K562 treated with DMSO at 1 percent for 4 hours (cell line): ENCODE results near the gene CABP5. TPM values are rescaled to one million over a fixed set of nuclear protein-coding genes. Genes with fewer than 3 reads are reported as not detected.

Experiments
- total RNA-seq: library from RNA; unstranded; fragments of 300-600 nt; gene quantifications from 2 replicates; pipeline ENCODE4 v1.2.3, GENCODE V29; 2022; ENCODE audit not compliant: insufficient read depth

CABP5 gene
- total RNA-seq: not detected in 2 replicates

GRCh38 chr19:48043675-48044258 is at the start of gene CABP5:
Gene CABP5 (minus strand): TSS chr19:48044079. CDS start chr19:48043922, 157 bp downstream.

GRCh38 chr19:47994209-47994802 is 49.6 kb downstream of the CABP5 start, which contains the start of gene ELSPBP1:
Gene ELSPBP1 (plus strand): TSS chr19:47994632. CDS start chr19:48008668, 14,036 bp downstream.

GRCh38 chr19:47992070-47992469 is 51.8 kb downstream of the CABP5 start, which contains the start of gene BSPH1:
Gene BSPH1 (minus strand): TSS chr19:47992170. CDS start chr19:47992081, 89 bp downstream.

Other genes with a start within 250 kb of the CABP5 start
- not detected in 2 replicates for gene TPRX1, start 239.5 kb downstream of the CABP5 start, total RNA-seq
- not detected in 2 replicates for gene CRX, start 222.1 kb downstream of the CABP5 start, total RNA-seq
- gene TPRX2, start 184.8 kb downstream of the CABP5 start, total RNA-seq: not detected in 2 replicates
- 0.74 TPM in 1 of 2 replicates, not detected in the other for gene SULT2A1, start 157.8 kb downstream of the CABP5 start, total RNA-seq
- not detected in 2 replicates for gene BSPH1, start 51.9 kb downstream of the CABP5 start, total RNA-seq
- gene ELSPBP1, start 49.4 kb downstream of the CABP5 start, total RNA-seq: 1.0 TPM in 1 of 2 replicates, not detected in the other
- 3.5 TPM in 1 of 2 replicates, not detected in the other for gene PLA2G4C, start 66.7 kb upstream of the CABP5 start, total RNA-seq
- 48.3 and 60.9 TPM in 2 replicates for gene LIG1, start 126.3 kb upstream of the CABP5 start, total RNA-seq
- 4.7 and 6.6 TPM in 2 replicates for gene ZSWIM9, start 126.6 kb upstream of the CABP5 start, total RNA-seq
- 13.3 and 15.5 TPM in 2 replicates for gene CARD8, start 211.8 kb upstream of the CABP5 start, total RNA-seq
- gene ZNF114, start 226.0 kb upstream of the CABP5 start, total RNA-seq: not detected in 2 replicates